GM19193 (cell line): ENCODE results near the gene MYO7A.

ENCODE experiments used
- POLR2A ChIP-seq: IDR thresholded peaks from 4 replicates; pipeline ENCODE4 v1.6.1; 2011; ENCODE audit not compliant: insufficient read depth, insufficient read length; ENCODE audit errors: extremely low read depth

Gene MYO7A

DNA sequence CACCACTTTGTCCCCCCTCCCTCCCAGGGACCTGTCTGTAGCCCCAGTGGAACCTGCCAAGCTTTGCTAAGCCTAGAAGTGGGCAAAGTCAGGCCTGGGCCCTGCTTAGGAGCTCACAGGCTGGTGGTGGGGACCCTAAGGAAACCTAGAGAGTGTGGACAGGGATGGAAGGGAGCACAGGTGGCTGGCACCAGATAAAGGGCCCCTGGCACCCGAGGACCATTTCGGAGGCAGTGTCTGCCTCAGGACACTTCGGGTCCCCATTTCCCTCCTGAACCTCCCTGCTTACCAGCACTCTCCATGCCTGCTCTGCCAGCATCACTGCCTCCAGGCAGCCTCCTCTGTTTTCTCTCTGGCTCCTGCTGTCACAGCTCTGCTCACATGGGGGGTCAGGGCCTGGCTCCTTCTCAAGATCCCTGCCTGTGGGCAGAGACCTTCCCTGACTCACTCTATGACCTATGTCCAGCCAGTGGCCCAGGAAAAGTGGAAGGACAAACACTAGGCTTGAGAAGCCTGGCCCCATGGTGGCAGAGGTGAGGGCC is 39.0 kb upstream of the MYO7A start:
- TF ChIP-seq POLR2A, result no peak

DNA sequence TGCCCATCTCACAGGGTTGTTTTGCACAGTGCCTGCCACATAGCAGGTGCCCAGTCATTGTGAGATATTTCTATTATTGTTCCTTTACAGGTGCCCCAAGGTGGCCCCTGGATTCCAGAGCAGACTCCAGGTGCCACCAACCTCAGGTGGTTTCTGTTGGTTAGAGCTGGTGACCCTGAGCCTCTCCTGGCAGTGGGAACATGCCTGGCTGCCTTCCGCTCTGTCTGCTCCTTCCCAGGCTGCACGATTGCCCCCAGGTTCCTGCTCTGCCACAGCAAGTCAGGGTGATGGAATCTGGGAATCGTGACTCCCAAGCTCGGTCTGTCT is 38.0 kb upstream of the MYO7A start:
- no peak for TF ChIP-seq POLR2A

- TF ChIP-seq POLR2A, result no peak
Measured at GRCh38 chr11:77090373-77091111, 37.5 kb upstream of the MYO7A start.

- no peak for TF ChIP-seq POLR2A
Measured at GRCh38 chr11:77091146-77091940, 36.7 kb upstream of the MYO7A start.

- no peak for TF ChIP-seq POLR2A
Measured at GRCh38 chr11:77092382-77092781, 35.7 kb upstream of the MYO7A start.

- TF ChIP-seq POLR2A, result no peak
Measured at GRCh38 chr11:77093056-77093891, 34.8 kb upstream of the MYO7A start.

- no peak for TF ChIP-seq POLR2A
Measured at GRCh38 chr11:77093987-77094840, 33.8 kb upstream of the MYO7A start.

DNA sequence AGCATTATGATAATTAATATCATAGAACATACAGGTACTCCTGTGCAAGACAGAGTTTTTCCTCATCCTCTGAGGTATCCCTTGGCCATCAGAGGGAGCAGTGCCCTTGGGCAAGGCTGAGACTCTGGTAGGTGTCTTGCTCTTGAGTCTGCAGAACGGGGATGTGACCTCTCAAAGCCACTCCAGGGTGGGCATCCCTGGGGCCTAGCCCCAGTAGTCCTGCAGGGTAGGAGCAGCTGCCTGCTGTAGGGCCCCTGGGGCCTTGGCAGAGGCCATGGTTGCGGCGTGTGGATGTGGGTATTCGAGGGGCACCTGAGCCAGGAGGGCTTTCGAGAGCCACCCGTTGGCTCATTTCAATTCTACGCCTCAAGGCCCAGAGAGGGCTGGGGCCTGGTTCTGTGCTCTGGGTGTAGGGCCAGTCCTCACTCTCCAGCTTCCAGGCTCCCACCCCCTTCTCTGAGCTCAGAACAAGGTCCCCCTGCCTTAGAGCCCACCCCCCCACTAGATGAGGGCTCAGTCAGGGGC is 33.1 kb upstream of the MYO7A start:
- TF ChIP-seq POLR2A, result no peak

DNA sequence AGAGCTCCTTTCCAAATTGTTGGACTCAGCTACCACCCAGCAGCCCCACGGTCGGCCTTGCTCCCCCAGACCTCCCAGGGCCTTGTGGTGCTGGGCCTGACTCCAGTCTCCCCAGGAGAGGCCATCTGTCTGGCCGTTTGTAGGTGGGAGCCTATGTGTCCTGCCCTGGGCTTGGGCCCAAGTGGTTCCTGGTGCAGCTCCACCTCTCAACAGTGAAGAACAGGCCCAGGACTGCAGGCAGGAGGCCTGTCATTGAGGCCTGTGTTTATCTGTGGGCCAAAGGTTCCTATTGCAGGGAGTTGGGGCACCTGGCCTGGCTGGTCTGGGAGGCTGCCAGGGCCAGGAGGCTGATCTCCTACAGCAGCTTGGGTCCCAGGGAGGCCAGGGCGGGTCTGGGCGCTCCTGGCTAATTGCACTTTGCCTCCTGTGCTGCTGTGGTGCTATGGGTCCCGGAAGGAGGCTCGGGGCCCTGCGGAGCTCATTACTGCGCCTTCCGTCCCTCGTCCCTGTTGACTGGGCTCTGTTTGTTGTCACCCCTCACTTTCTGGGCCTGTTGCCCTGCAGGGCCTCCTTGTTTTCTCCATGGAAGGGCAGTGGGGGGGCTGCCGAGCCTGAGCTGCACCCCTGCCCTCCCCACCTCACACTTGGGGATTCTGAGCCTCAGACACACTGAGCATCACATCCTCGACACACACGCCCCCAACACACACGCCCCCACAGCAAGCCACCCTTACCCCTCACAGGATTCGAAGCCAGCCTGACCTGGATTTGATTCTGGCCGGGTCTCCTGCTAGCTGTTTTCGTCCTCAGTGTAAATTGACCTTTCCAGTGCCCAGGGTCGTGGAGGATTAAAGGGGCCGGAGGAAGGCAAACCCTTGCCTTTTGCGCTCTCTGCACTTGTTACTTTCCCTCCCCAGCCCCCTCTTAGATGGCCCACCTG is 32.2 kb upstream of the MYO7A start:
- no peak for TF ChIP-seq POLR2A

DNA sequence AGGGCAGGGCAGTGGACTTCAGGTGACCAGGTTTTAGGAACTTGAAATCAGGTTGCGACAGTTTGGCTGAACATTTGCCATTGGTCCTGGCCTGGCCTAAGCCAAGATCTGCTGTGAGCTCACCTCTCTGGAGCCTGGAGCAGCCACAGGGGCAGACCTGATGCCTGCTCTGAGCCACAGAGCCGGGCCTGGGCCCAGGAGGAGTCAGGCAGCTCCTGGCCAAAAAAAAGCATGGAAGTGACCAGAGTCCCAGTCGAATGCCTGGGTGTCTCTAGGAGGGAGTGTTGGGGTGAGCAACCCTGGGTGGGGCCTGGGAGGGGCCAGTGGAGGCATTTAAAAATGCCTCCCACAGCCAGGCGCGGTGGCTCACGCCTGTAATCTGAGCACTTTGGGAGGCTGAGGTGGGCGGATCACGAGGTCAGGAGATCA is 31.4 kb upstream of the MYO7A start:
- TF ChIP-seq POLR2A, result no peak

GRCh38 chr11:77100166-77101042 is 27.6 kb upstream of the MYO7A start:
- no peak for TF ChIP-seq POLR2A

DNA sequence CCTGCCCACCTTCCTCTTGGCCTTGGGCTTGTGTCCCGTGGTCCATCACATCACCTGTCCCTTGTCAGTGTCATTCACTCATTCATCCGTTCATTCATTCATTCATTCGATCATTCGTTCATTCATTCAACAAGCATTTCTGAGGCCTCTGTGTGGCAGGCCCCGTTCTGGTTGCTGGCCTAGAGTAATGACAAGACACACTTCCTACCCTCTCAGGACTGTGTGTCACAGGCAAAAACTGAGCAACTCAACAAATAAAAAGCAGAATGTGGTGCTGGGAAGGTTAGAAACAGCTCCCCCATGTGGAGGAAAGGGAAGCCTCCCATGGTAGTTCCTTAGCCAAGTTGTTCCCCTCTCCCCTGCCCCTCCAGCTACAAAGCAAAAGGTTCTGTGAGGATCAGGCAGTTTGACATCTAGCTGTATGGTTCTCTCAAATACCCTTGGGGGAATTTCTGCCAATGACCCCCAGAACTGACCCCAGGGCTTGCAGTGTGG is 27.0 kb upstream of the MYO7A start:
- no peak for TF ChIP-seq POLR2A
